SK-N-SH (cell line): Measurements from ENCODE around the gene TAF1B.

ENCODE experiments used
- NRF1 ChIP-seq: IDR thresholded peaks from 2 replicates; pipeline ENCODE4 v1.6.1; 2012; ENCODE audit warnings: low read depth, mild to moderate bottlenecking, low read length
- POLR2AphosphoS5 ChIP-seq: IDR thresholded peaks from 2 replicates; pipeline ENCODE4 v1.6.1; 2012; ENCODE audit warnings: low read depth, low read length
- YY1 ChIP-seq: IDR thresholded peaks from 2 replicates; pipeline ENCODE4 v1.4.0; 2012; ENCODE audit warnings: low read depth, mild to moderate bottlenecking
- TF ChIP-seq, protein P1 (sequence below): IDR thresholded peaks from 2 replicates; pipeline ENCODE4 v1.4.0; 2012; ENCODE audit warnings: low read depth
- TF ChIP-seq, protein P2 (sequence below): fragments of 200-600 bp; sonication (generic); IDR thresholded peaks from 2 replicates; pipeline ENCODE4 v1.6.1; 2017; ENCODE audit warnings: antibody characterized with exemption, mild to moderate bottlenecking, moderate library complexity

DNA sequence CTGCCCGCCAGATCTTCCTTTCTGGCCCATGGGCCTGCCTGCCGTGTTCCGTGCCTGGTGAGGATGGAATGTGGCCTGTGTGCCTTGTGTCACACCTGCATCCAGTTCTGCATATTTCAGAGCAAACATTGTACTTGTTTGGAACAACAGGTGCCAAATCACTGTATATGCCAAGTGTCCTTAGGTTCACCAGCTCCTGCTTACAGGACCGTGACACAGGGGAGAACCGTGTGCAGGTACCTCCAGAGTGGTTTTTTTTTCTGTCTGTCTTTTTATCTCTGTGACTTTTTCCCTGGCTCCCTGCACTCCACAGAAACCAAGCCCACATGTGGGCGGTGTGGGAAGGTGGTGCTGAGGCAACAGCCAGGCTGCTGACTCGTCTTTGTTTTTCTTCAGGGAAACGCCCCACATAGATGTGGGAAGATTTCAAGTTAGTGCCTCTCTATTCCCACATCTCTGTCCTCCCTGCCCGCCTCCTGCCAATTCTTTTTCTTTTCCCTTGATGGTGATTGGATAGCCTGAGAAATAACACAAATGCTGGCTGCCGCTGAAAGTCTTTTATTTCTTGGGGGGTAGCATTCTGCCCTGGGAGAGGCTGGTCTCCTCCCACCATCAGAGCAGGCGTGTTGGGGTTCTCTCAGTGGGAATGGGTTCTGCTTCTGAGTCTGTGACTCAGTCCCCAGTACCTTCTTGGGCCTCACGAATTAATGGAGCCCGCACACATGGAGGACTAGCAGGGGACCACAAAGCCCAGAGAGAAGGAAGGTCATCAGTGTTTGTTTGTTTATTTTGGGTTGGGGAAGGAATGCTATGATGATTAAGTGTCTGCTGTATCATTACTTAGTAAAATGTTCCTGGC is 129.6 kb downstream of the TAF1B start:
- TF ChIP-seq, protein P1, sequence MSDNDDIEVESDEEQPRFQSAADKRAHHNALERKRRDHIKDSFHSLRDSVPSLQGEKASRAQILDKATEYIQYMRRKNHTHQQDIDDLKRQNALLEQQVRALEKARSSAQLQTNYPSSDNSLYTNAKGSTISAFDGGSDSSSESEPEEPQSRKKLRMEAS, result no peak
- TF ChIP-seq, protein P2, sequence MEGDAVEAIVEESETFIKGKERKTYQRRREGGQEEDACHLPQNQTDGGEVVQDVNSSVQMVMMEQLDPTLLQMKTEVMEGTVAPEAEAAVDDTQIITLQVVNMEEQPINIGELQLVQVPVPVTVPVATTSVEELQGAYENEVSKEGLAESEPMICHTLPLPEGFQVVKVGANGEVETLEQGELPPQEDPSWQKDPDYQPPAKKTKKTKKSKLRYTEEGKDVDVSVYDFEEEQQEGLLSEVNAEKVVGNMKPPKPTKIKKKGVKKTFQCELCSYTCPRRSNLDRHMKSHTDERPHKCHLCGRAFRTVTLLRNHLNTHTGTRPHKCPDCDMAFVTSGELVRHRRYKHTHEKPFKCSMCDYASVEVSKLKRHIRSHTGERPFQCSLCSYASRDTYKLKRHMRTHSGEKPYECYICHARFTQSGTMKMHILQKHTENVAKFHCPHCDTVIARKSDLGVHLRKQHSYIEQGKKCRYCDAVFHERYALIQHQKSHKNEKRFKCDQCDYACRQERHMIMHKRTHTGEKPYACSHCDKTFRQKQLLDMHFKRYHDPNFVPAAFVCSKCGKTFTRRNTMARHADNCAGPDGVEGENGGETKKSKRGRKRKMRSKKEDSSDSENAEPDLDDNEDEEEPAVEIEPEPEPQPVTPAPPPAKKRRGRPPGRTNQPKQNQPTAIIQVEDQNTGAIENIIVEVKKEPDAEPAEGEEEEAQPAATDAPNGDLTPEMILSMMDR, result no peak
- TF ChIP-seq YY1 (no peak), POLR2AphosphoS5 (no peak), NRF1 (no peak)
